ENCODE data around the gene PLA2G2D.

PLA2G2D gene, protein sequence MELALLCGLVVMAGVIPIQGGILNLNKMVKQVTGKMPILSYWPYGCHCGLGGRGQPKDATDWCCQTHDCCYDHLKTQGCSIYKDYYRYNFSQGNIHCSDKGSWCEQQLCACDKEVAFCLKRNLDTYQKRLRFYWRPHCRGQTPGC

GRCh38 chr1:20119347-20119746, at the start of gene PLA2G2D:
PLA2G2D (minus strand) TSS chr1:20119536; CDS start chr1:20119498, 38 bp downstream.
- DNase-seq: no peak

DNA sequence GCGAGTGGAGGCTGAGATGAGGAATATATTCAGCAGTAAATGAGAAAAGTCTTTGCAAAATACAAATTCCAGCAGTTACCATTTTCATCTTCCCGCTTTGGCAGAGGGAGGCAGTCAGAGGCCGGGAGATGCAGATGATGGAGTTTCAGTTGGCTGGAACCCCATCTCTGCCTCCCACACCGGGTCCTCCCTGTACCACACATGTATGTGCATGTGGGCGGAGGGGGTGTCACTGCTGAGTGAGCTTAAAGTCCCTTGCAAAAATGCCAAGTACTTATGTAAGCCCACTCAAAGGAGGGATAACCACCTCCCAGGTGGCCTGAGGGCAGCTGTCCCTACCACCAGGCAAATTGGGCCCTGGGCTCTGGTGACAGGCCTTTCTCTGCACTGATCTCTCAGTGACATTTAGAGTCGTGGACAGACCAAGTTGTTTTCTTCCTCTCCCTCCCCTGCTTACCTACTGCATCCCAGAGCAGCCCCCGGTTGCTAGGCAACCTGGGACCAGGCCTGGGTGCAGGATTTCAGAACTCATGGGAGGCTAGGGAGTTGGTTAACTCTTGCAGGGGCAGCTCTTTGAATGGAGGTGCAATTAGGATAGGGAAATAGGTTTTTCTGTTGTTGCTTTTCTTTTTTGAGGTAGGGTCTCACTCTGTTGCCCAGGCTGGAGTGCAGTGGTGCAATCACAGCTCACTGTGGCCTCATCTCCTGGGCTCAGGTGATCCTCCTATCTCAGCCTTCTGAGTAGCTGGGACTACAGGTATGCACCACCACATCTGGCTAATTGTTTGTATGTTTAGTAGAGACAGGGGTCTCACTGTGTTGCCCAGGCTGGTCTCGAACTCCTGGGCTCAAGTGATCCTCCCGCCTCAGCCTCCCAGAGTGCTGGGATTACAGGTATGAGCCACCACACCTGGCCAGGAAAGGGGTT, 49.5 kb upstream of the PLA2G2D start:
- no peak for DNase-seq

DNA sequence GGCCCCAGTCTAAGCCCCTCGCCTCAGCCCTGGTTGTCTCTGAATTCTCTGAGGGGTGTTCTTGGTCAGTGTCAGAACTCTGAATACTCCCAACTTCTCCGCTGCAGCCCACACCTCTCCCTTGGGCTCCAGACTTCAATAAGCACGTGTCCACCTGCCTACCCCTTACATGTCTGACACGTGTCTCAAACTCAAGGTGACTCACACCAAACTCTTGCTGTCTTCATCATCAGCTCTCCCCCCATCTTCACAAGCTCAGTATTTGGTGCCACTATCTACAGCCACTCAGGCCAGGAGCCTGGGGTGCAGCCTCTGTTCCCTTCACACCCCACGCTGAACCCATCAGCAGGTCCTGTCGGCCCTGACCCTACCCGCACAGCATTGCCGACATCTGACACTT, 47.8 kb upstream of the PLA2G2D start:
- no peak for DNase-seq

DNA sequence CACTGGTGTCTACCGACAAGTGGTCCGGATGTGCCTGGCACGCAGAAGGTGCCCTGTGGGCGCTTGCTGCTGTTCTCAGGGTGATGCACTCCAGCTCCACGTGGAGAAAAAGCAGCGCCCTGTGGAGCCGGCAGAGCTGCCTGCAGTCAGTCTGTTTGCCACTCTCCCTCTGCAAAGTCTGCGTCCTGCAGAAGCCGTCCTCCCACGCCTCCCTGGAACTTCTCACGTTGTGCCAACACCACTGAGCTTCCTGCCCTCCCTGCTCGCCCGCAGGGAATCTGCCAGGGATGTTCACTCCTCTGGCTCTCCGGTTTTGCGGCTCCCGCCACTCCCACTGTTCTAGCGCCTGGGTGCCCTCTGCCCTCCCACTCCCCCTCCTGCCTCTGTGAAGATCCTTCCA, 46.7 kb upstream of the PLA2G2D start:
- no peak for DNase-seq

DNA sequence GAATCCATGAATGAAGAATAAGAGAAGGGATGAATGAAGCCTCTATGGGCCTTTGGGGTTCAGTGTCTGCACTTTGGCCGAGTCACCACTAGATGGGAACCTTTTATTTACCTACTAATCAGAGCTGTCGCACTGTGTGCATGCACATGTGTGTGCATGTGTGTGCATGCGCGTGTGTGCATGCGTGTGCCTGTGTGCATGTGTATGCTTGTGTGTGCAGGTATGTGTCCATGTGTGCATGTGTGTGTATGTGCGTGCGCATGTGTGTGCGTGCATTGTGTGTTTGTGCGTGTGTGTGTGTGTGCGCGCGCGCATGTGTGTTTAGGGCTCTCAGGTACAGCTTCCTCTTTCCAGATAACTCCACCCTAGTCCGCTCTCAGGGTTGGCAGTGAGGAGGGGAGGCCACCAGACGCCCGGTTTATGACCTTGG, 46.2 kb upstream of the PLA2G2D start:
- DNase-seq: no peak

GRCh38 chr1:20164694-20165202, 45.4 kb upstream of the PLA2G2D start:
- no peak for DNase-seq

DNA sequence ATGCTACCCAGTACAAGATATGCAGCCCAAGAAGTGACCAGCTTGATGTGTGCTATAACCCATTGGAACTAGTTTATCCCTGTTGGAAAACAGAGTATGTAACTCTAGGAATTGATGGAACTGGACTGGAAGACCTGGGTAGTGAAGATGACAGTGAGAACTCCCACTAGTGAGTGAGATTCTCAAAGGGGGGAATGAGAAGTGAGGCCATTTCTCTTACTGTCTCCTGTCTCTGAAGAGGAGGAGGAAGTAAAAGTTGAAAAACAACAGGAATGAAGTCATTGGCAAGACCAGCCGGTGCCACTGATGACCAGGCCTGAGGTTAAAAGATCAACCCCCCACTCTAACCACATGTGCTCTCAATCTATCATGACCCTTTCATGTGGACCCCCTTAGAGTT, 40.7 kb upstream of the PLA2G2D start:
- DNase-seq: no peak

DNA sequence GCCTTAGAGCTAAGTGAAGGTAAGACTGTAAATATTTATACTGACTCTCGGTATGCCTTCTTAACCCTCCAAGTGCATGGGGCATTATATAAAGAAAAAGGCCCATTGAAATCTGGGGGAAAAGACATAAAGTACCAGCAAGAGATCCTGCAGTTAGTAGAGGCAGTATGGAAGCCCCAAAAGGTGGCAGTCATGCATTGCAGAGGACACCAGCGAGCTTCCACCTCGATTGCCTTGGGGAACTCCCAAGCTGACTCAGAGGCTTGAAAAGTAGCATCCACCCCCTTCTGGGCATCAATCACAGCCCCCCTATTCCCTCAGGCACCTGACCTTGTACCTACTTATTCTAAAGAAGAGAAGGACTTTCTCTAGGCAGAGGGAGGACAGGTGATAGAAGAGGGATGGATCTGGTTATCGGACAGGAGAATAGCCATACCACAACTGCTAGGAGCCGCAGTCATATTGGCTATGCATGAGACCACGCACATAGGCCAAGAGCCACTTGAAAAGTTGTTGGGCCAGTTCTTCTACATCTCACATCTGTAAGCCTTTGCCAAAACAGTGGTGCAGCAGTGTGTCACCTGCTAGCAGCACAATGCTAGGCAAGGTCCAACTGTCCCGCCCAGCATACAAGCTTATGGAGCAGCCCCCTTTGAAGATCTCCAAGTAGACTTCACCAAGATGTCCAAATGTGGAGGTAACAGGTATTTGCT, 39.2 kb upstream of the PLA2G2D start:
- DNase-seq: no peak

- no peak for DNase-seq
Observed at GRCh38 chr1:20154301-20154831, 35.0 kb upstream of the PLA2G2D start.

- no peak for DNase-seq
Observed at GRCh38 chr1:20153000-20153418, 33.7 kb upstream of the PLA2G2D start.

- no peak for DNase-seq
Observed at GRCh38 chr1:20152599-20152930, 33.2 kb upstream of the PLA2G2D start.

GRCh38 chr1:20151906-20152598, 32.7 kb upstream of the PLA2G2D start:
- peak; percentile 88 for DNase-seq

DNA sequence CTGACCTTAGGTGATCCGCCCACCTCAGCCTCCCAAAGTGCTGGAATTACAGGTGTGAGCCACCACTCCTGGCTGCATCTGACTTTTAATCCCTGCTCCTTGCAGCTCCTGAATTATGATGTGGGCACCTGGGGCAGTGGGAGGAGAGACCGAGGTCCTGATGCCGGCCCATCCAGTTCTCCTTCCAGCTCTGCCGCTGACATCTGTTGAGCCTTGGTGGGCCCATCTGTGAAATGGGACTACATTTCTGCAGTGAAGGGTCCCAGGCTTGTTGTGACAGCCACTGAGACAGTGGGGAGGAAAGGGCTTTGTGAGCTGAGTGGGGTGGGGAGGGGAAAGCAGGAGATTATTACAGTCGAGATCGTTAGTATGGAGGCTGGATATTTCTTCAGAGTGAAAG, 31.6 kb upstream of the PLA2G2D start:
- no peak for DNase-seq

GRCh38 chr1:20150326-20150705, 31.0 kb upstream of the PLA2G2D start:
- no peak for DNase-seq

- no peak for DNase-seq
Observed at GRCh38 chr1:20149601-20150325, 30.4 kb upstream of the PLA2G2D start.

DNA sequence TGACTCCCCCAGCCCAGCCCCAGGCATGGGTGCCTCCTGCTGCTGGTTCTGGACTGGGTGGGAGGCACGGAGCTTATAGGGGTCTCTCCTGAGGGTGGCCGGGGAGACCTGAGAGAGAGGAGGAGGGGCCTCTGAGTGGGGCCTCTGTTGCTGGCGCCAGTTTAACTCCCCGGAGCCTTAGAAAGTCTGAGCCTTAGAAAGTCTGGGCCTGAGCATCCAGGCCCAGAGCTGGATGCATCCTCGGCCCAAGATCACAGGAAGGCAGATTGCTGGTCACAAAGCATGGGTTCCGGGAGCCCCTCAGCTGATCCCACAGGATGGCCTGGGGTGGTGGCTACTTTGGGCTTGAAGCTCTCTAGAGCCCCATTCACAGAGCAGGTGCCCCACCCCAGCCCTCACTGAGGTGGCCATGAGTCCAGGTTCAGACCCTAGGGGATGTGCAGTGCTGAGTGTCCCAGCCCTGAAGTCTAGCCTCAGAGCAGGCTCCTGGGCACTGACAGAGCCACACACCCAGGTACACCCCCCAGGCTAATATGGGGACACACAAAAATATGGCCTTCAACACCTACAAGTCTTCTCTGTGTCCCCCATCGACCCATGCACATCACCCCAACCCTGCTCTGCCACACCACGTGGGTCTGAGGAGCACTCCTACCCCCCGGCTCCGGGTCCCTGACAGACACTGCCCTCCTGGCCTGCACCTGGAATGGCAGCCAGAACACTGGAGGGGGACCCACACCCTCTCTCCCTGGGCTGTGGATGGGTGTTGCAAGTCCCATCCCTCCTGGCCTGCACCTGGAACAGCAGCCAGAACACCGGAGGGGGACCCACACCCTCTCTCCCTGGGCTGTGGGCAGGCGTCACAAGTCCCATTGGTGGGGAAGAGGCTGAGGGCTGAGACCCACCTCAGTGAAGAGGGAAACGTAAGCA, 29.5 kb upstream of the PLA2G2D start:
- DNase-seq: no peak

DNA sequence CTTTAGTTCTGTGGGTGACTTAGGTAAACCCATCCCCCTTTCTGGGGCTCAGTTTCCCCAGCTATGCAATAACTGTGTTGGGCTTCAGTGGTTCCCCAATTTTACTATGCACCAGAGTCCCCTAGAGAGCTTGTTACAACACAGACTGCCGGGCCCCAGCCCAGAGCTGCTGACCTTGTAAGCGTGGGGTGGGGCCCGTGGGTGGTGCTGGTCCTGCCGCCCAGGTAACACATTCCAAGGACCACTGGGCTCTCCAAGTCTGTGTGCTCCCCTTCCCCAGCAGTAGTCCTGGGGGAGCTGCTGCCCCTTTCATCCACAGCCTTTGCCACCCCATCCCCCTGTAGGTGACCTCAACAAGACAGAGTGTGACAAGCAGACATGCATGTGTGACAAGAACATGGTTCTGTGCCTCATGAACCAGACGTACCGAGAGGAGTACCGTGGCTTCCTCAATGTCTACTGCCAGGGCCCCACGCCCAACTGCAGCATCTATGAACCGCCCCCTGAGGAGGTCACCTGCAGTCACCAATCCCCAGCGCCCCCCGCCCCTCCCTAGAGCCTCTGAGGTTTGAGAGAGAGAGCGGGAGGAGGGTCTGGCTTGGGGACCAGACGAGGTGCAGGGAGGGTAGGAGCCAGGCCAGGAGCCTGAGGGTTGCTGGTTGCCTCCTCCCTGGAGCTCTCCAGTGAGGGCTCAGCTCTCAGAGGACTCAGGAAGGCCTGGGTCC, 28.7 kb upstream of the PLA2G2D start:
- DNase-seq: no peak

DNA sequence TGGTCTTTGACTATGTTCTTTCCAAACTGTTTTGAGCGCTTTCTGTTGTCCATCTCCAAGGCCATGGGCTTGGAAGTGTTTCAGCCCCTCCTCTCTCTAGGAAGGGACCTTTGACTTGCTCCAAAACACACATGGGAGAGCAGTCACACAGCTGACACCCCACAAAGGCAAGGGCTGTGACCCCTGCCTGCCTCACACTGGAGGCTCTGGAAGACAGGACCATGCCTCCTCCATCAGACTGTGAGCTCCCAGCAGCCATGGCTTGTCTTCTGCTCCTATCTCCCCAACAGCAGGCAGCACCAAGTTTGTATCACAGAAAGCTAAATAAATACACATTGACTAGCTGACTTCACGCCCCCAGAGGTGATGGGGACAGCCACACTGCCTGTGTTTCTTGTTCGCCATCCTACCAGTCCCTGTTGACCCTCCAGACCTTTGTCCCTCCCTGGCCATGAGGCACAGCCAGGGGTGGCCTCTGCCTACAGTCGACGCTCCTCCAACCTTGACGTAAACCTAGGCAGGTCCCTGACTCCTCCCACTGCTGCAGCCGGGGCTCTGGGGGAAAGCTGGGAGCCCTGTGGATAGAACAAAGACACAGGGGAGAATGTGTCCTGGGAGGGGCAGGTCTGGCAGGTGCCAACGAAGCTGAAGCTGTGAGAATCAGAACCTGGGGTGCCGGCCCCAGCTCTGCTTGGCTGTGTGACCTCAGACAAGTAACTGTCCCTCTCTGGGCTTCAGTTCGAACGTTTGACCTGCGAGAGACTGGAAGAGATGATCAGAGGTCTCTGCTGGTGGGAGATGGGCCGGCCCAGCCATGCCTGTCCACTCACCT, 24.6 kb upstream of the PLA2G2D start:
- no peak for DNase-seq

DNA sequence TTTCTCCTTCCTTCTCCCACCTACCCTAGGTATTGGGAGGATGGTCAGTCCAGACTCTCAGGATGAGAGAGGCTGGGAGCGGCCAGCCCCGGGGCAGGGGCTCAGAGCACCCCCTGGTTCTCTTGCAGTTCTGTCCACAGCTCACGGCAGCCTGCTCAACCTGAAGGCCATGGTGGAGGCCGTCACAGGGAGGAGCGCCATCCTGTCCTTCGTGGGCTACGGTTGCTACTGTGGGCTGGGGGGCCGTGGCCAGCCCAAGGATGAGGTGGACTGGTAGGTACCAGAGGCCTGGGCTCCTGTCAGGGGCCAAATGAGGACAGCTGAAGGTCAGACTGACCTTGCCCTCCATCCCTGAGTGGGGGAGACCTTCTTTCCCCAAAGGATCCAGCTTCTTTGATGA, 24.0 kb upstream of the PLA2G2D start:
- no peak for DNase-seq

Data from NCI-H1436 (cell line).